HepG2 (cell line): Measurements from ENCODE around the gene LILRB2. TPM values are rescaled to one million over a fixed set of nuclear protein-coding genes. Genes with fewer than 3 reads are reported as not detected.

Experiments used
- ATAC-seq: fragments of 200-7000 bp; cut with Tn5 transposase; 3 replicates; pipeline ENCODE4 v1.9.1; 2020; ENCODE audit warnings: mild to moderate bottlenecking, moderate library complexity
- BruUV-seq: library from RNA; stranded (reverse); fragments of 400-500 nt; replicated peaks from 2 replicates; lab custom pipeline; 2021; lab: Mats Ljungman, UMichigan
- CTCF ChIA-PET: fragments of 300-600 bp; formaldehyde crosslinking; extraction: SDS; loops from one replicate; lab custom pipeline; 2021; ENCODE audit warnings: low total read pairs, inconsistent platforms, low intra/inter-chr PET ratio; lab: Yijun Ruan, JAX
- POLR2A ChIA-PET: fragments of 350-600 bp; sonication (Branson Sonifier 250); formaldehyde crosslinking; loops from one replicate; lab custom pipeline; 2020; ENCODE audit warnings: antibody characterized with exemption, inconsistent platforms; lab: Yijun Ruan, JAX
- DNase-seq: peaks from one replicate; pipeline ENCODE4 v3.0.0-alpha.2; 2015; ENCODE audit warnings: low spot score
- FAIRE-seq: peaks from 3 replicates; lab custom pipeline; 2011; peaks lifted over from hg19 to GRCh38; lab: Jason Lieb, UNC
- H2AFZ ChIP-seq: one replicate; pipeline ENCODE4 v1.6.1; 2011; ENCODE audit warnings: low read length, inconsistent platforms
- H3K27ac ChIP-seq: fragments of 300-600 bp; 3 replicates; pipeline ENCODE4 v1.8.0; 2011; ENCODE audit warnings: mixed run types, mild to moderate bottlenecking, mixed read lengths, low read length, inconsistent platforms; ENCODE audit not compliant: insufficient read depth; ENCODE audit errors: extremely low read length
- H3K27me3 ChIP-seq, 2 experiments: fragments of 200-600 bp in 1 of 2; 2 replicates in 1 of 2; 3 replicates in 1 of 2; pipeline versions ENCODE4 v1.6.0 to v1.8.0; 2011; ENCODE audit warnings: low read length in 2 of 2, mild to moderate bottlenecking in 2 of 2, moderate library complexity in 2 of 2, inconsistent platforms in 1 of 2; ENCODE audit not compliant: insufficient read depth in 2 of 2, control insufficient read depth in 1 of 2
- H3K36me3 ChIP-seq, 2 experiments: fragments of 200-600 bp in 1 of 2; replicated peaks in 1 of 2; 2 replicates in 1 of 2; 3 replicates in 1 of 2; pipeline versions ENCODE4 v1.5.1 to v1.8.0; 2011; ENCODE audit warnings: low read length in 2 of 2, inconsistent platforms in 1 of 2; ENCODE audit not compliant: insufficient read depth in 2 of 2, control insufficient read depth in 1 of 2
- H3K4me1 ChIP-seq: 2 replicates; pipeline ENCODE4 v1.5.1; 2012; ENCODE audit warnings: low read length, inconsistent platforms; ENCODE audit not compliant: insufficient read depth
- H3K4me2 ChIP-seq: 2 replicates; pipeline ENCODE4 v1.6.0; 2011; ENCODE audit warnings: low read depth, low read length, inconsistent platforms
- H3K4me3 ChIP-seq, 3 experiments: fragments of 200-600 bp in 1 of 3; sonication (generic), shearing (Covaris generic) in 1 of 3; replicated peaks in 1 of 3; 2 replicates each; pipeline ENCODE4 v1.5.1; 2011 to 2016; ENCODE audit warnings: low read length in 3 of 3, inconsistent platforms in 2 of 3, low read depth in 2 of 3, mild to moderate bottlenecking in 2 of 3, control low read depth in 1 of 3, mixed read lengths in 1 of 3; ENCODE audit not compliant: insufficient read depth in 1 of 3
- H3K79me2 ChIP-seq: one replicate; pipeline ENCODE4 v1.6.1; 2011; ENCODE audit warnings: low read length, inconsistent platforms; ENCODE audit not compliant: insufficient read depth
- H3K9ac ChIP-seq: 2 replicates; pipeline ENCODE4 v1.6.0; 2011; ENCODE audit warnings: mild to moderate bottlenecking, low read depth, low read length, inconsistent platforms; ENCODE audit not compliant: insufficient read depth
- H3K9me3 ChIP-seq: 2 replicates; pipeline ENCODE4 v1.5.1; 2012; ENCODE audit warnings: mild to moderate bottlenecking, low read length
- H4K20me1 ChIP-seq: 2 replicates; pipeline ENCODE4 v1.6.0; 2011; ENCODE audit warnings: inconsistent platforms, mild to moderate bottlenecking, low read length, moderate library complexity; ENCODE audit not compliant: insufficient read depth
- ARID5B ChIP-seq: IDR thresholded peaks from 2 replicates; pipeline ENCODE4 v1.4.0; 2020; ENCODE audit warnings: mild to moderate bottlenecking, missing genetic modification reagents
- KLF6 ChIP-seq: IDR thresholded peaks from 2 replicates; pipeline ENCODE4 v1.8.0; 2016; ENCODE audit warnings: missing biosample characterization, missing genetic modification reagents
- MLLT10 ChIP-seq: sonication (generic); formaldehyde crosslinking; IDR thresholded peaks from 2 replicates; pipeline ENCODE4 v1.4.0; 2020; ENCODE audit warnings: missing genetic modification reagents
- NR1H2 ChIP-seq: sonication (generic); formaldehyde crosslinking; IDR thresholded peaks from 2 replicates; pipeline ENCODE4 v1.8.1; 2022; ENCODE audit warnings: low read depth, missing genetic modification reagents, borderline replicate concordance
- NR2C2 ChIP-seq: sonication (generic); formaldehyde crosslinking; IDR thresholded peaks from 2 replicates; pipeline ENCODE4 v1.4.0; 2020; ENCODE audit warnings: missing genetic modification reagents, mild to moderate bottlenecking, moderate library complexity, borderline replicate concordance
- RCOR2 ChIP-seq: IDR thresholded peaks from 2 replicates; pipeline ENCODE4 v1.6.1; 2016; ENCODE audit warnings: missing biosample characterization, missing genetic modification reagents
- THAP7 ChIP-seq: sonication (generic); formaldehyde crosslinking; IDR thresholded peaks from 2 replicates; pipeline ENCODE4 v1.8.1; 2023; ENCODE audit warnings: mild to moderate bottlenecking, missing genetic modification reagents
- ZNF256 ChIP-seq: sonication (generic); formaldehyde crosslinking; conservative IDR thresholded peaks from 2 replicates; pipeline ENCODE4 v1.4.0; 2020; ENCODE audit warnings: missing genetic modification reagents
- ZNF44 ChIP-seq: sonication (generic); formaldehyde crosslinking; IDR thresholded peaks from 2 replicates; pipeline ENCODE4 v1.5.1; 2020; ENCODE audit warnings: mild to moderate bottlenecking, missing genetic modification reagents
- ZNF503 ChIP-seq: sonication (generic); formaldehyde crosslinking; IDR thresholded peaks from 2 replicates; pipeline ENCODE4 v1.4.0; 2020; ENCODE audit warnings: missing genetic modification reagents
- ZNF563 ChIP-seq: sonication (generic); formaldehyde crosslinking; IDR thresholded peaks from 2 replicates; pipeline ENCODE4 v1.8.0; 2022; ENCODE audit warnings: mild to moderate bottlenecking, moderate library complexity, missing genetic modification reagents
- ZNF564 ChIP-seq: sonication (generic); formaldehyde crosslinking; IDR thresholded peaks from 2 replicates; pipeline ENCODE4 v1.8.1; 2023; ENCODE audit warnings: mild to moderate bottlenecking, missing genetic modification reagents
- ZNF589 ChIP-seq: sonication (generic); formaldehyde crosslinking; conservative IDR thresholded peaks from 2 replicates; pipeline ENCODE4 v1.8.0; 2022; ENCODE audit warnings: mild to moderate bottlenecking, moderate library complexity, missing genetic modification reagents
- WGBS: methylation state at CpG from one replicate; pipeline ENCODE4 v1.1.6; 2017; ENCODE audit warnings: low lambda C conversion rate; 5-methylcytosine and 5-hydroxymethylcytosine counted together
- in situ Hi-C: cut with HindIII; loops from 2 replicates; pipeline ENCODE4 v1.10.0; 2017; ENCODE audit warnings: low pct_unique_long_range_greater_than_20kb; ENCODE audit not compliant: extremely low pct_ligation_motif_present
- intact Hi-C: fragments of 100-400 bp; cut with micrococcal nuclease; formaldehyde crosslinking; loops from one replicate; pipeline ENCODE4 v1.10.0; 2022; ENCODE audit not compliant: unreplicated experiment
- polyA plus RNA-seq, 8 experiments: library from polyadenylated mRNA; depleted of rRNA in 3 of 8; stranded (reverse) in 7 of 8; unstranded in 1 of 8; fragments of >200 nt; fragmentation: Illumina TruSeq in 4 of 8; extraction: Trizol in 4 of 8; gene quantifications; 2 replicates each; pipeline versions ENCODE4 v1.2.1 to v1.2.3, GENCODE V29; 2011 to 2016; ENCODE audit warnings: low read depth in 4 of 8, missing spikeins in 1 of 8, mixed read lengths in 1 of 8; ENCODE audit not compliant: insufficient read depth in 1 of 8
- total RNA-seq, 5 experiments: library from RNA; depleted of rRNA; stranded (reverse); fragments of >200 nt; fragmentation: Illumina TruSeq; extraction: Trizol; gene quantifications; 2 replicates each; pipeline ENCODE4 v1.2.3, GENCODE V29; 2016; ENCODE audit warnings: low read depth in 1 of 5
- TF ChIP-seq, protein P1 (sequence below): IDR thresholded peaks from 2 replicates; pipeline ENCODE4 v1.6.1; 2016; ENCODE audit warnings: low read depth

LILRB2 gene
- total and polyA plus RNA-seq, 2 of the 13 experiments (the other 11 are each of a cell fraction or from before 2014, with no cell fraction given) = not detected

DNA sequence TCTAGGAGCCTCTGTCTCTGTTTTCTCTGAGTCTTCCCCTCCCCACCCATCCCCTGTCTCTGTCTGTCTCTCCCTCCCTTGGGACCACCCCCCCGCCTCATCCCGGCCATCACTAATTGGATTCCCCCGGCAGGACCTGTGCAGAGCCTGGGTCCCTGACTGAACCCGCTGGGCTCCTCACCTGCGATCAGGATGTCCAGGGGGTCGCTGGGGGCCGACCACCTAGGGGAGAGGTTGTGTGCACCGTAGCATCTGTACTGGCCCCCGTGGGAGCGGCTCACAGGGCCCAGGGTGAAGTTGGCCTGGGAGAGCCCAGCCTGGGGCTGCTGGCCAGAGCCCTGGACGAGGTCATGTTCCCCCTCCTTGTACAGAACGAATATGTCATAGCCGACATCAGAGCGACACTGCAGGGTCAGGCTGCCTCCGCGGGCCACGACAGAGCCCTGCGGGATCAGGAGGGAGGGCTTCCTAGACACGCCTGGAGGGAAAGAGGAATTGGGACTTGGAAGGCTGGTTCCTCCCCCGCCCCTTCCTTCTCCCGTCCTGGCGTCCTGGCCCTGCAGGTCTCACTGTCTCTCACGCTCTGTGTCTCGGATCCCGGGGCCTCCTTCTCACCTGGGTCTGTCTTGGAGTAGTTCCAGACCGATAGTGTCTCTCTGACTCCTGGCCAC lies 25.7 kb downstream of the LILRB2 start:
- no peak for TF ChIP-seq NR2C2 (CRISPR knock-in tag)
- no peak for TF ChIP-seq ZNF503
- no peak for TF ChIP-seq THAP7 (CRISPR knock-in tag)
- TF ChIP-seq ARID5B (CRISPR knock-in tag) = no peak
- TF ChIP-seq, protein P1, sequence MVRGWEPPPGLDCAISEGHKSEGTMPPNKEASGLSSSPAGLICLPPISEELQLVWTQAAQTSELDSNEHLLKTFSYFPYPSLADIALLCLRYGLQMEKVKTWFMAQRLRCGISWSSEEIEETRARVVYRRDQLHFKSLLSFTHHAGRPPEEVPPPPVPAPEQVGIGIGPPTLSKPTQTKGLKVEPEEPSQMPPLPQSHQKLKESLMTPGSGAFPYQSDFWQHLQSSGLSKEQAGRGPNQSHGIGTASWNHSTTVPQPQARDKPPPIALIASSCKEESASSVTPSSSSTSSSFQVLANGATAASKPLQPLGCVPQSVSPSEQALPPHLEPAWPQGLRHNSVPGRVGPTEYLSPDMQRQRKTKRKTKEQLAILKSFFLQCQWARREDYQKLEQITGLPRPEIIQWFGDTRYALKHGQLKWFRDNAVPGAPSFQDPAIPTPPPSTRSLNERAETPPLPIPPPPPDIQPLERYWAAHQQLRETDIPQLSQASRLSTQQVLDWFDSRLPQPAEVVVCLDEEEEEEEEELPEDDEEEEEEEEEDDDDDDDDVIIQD = no peak
- no peak for TF ChIP-seq ZNF563
- no peak for TF ChIP-seq ZNF564 (CRISPR knock-in tag)
- TF ChIP-seq RCOR2 (CRISPR knock-in tag) = no peak
- no peak for TF ChIP-seq MLLT10 (CRISPR knock-in tag)
- no peak for TF ChIP-seq ZNF589 (CRISPR knock-in tag)
- TF ChIP-seq ZNF44 = no peak
- TF ChIP-seq ZNF256 = no peak
- no peak for TF ChIP-seq KLF6
- no peak for TF ChIP-seq NR1H2 (CRISPR knock-in tag)
- no TSS peak for BruUV-seq
- no peak overlapping the region for H3K9ac ChIP-seq
- H3K36me3 ChIP-seq = no peaks in the 10 kb centered on the region
- no peak for ATAC-seq
- H2AFZ ChIP-seq = no peak overlapping the region
- ChIA-PET POLR2A (no interaction called here), CTCF (no interaction called here)
- no peak overlapping the region for H3K4me2 ChIP-seq
- no peaks in the 10 kb centered on the region for H3K9me3 ChIP-seq
- in situ Hi-C loops = no loop called here
- WGBS = 6% methylated on average over 12 of the region's 26 CpGs
- intact Hi-C loops = no loop called here
- no peak for DNase-seq
- peaks cover 12 to 68% of the 10 kb centered on the region in 2 experiments for H3K27me3 ChIP-seq
- H4K20me1 ChIP-seq = no peaks in the 10 kb centered on the region
- FAIRE-seq = no peak
- H3K27ac ChIP-seq = no peak overlapping the region
- H3K4me3 ChIP-seq = no peak overlapping the region
- no peaks in the 10 kb centered on the region for H3K4me1 ChIP-seq
- H3K79me2 ChIP-seq = no peaks in the 10 kb centered on the region
